Transverse colon (tissue), 4 donors: ENCODE data around the gene CSGALNACT2.

ENCODE experiments used
- POLR2A ChIP-seq: fragments of 450-650 bp; IDR thresholded peaks from one replicate; pipeline ENCODE4 v1.6.1; 2016; ENCODE audit warnings: antibody characterized with exemption, mild to moderate bottlenecking, moderate library complexity
- POLR2AphosphoS5 ChIP-seq, 3 donors: sonication (generic); formaldehyde crosslinking; IDR thresholded peaks; one replicate each; pipeline ENCODE4 v1.6.1; 2016; ENCODE audit warnings: antibody characterized with exemption in 3 of 3
- TF ChIP-seq, protein P1 (sequence below), 5 experiments: fragments of 200-600 bp in 3 of 5; fragments of 450-650 bp in 2 of 5; sonication (generic) in 3 of 5; IDR thresholded peaks; 1 replicate in 2 of 5; 2 replicates in 3 of 5; pipeline ENCODE4 v1.5.1; 2016 to 2017; ENCODE audit warnings: antibody characterized with exemption in 5 of 5, inconsistent platforms in 3 of 5, mild to moderate bottlenecking in 2 of 5, moderate library complexity in 1 of 5

DNA sequence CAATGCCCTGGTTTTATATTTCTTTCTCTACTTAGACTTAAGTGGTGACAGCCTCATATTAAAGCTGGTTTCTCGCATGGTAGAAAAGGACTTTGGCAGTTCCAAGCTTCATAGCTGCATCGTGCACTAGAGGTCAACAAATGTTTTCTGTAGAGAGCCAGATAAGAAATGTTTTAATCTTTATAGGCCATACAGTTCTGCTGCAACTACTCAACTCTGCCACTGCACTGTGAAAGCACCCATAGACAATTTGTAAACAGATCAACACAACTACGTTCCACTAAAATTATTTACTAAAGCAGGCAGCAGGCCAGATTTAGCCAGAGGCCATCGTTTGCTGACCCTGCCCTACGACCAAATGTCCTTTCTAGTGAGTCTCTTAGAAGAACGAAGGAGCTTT lies 36.7 kb downstream of the CSGALNACT2 start:
- no peak for TF ChIP-seq POLR2A
- TF ChIP-seq, protein P1, sequence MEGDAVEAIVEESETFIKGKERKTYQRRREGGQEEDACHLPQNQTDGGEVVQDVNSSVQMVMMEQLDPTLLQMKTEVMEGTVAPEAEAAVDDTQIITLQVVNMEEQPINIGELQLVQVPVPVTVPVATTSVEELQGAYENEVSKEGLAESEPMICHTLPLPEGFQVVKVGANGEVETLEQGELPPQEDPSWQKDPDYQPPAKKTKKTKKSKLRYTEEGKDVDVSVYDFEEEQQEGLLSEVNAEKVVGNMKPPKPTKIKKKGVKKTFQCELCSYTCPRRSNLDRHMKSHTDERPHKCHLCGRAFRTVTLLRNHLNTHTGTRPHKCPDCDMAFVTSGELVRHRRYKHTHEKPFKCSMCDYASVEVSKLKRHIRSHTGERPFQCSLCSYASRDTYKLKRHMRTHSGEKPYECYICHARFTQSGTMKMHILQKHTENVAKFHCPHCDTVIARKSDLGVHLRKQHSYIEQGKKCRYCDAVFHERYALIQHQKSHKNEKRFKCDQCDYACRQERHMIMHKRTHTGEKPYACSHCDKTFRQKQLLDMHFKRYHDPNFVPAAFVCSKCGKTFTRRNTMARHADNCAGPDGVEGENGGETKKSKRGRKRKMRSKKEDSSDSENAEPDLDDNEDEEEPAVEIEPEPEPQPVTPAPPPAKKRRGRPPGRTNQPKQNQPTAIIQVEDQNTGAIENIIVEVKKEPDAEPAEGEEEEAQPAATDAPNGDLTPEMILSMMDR (IDR thresholded peaks at IDR 0.05): no peak
- TF ChIP-seq POLR2AphosphoS5 (IDR thresholded peaks at IDR 0.05): no peak
